ENCODE data around the gene CDC37.
A peak's percentile ranks its signal among the peaks of the same experiment; 100 is the strongest.

The CDC37 gene

GRCh38 chr19:10403137-10404021 lies at the start of gene CDC37:
Gene CDC37, minus strand, starts transcription at chr19:10403542. Its CDS starts 63 bp downstream, at chr19:10403479.
- peak; percentile 53 to 98 (median 90) for DNase-seq

GRCh38 chr19:10450853-10451609 lies 47.7 kb upstream of the CDC37 start:
- DNase-seq = peak in 1 of 56 donors; percentile 9

GRCh38 chr19:10450191-10450852 lies 47.0 kb upstream of the CDC37 start:
- DNase-seq = no peak

GRCh38 chr19:10449037-10449436 lies 45.7 kb upstream of the CDC37 start:
- no peak for DNase-seq

- no peak for DNase-seq
Measured at GRCh38 chr19:10442698-10443097, 39.4 kb upstream of the CDC37 start.

GRCh38 chr19:10439588-10439987 lies 36.2 kb upstream of the CDC37 start:
- DNase-seq = no peak

GRCh38 chr19:10433131-10433536 lies 29.8 kb upstream of the CDC37 start:
- no peak for DNase-seq

- no peak for DNase-seq
Measured at GRCh38 chr19:10432736-10433130, 29.4 kb upstream of the CDC37 start.

GRCh38 chr19:10431943-10432735 lies 28.8 kb upstream of the CDC37 start:
- DNase-seq = peak in 4 of 56 donors; percentile 6 to 40 (median 26)

GRCh38 chr19:10431254-10431942 lies 28.1 kb upstream of the CDC37 start:
- peak in 1 of 56 donors; percentile 12 for DNase-seq

GRCh38 chr19:10430505-10431253 lies 27.3 kb upstream of the CDC37 start:
- DNase-seq = peak in 2 of 56 donors; percentile 21 to 32

- DNase-seq = no peak
Measured at GRCh38 chr19:10428996-10429381, 25.6 kb upstream of the CDC37 start.

GRCh38 chr19:10427169-10427568 lies 23.8 kb upstream of the CDC37 start:
- no peak for DNase-seq

- DNase-seq = peak in 40 of 56 donors; percentile 11 to 79 (median 36)
Measured at GRCh38 chr19:10424011-10424637, 20.8 kb upstream of the CDC37 start.

GRCh38 chr19:10422846-10423245 lies 19.5 kb upstream of the CDC37 start:
- no peak for DNase-seq

- DNase-seq = no peak
Measured at GRCh38 chr19:10422046-10422461, 18.7 kb upstream of the CDC37 start.

GRCh38 chr19:10421240-10422045 lies 18.1 kb upstream of the CDC37 start:
- DNase-seq = no peak
